Measurements from ENCODE around the gene PPP1R14B.

The PPP1R14B gene

DNA sequence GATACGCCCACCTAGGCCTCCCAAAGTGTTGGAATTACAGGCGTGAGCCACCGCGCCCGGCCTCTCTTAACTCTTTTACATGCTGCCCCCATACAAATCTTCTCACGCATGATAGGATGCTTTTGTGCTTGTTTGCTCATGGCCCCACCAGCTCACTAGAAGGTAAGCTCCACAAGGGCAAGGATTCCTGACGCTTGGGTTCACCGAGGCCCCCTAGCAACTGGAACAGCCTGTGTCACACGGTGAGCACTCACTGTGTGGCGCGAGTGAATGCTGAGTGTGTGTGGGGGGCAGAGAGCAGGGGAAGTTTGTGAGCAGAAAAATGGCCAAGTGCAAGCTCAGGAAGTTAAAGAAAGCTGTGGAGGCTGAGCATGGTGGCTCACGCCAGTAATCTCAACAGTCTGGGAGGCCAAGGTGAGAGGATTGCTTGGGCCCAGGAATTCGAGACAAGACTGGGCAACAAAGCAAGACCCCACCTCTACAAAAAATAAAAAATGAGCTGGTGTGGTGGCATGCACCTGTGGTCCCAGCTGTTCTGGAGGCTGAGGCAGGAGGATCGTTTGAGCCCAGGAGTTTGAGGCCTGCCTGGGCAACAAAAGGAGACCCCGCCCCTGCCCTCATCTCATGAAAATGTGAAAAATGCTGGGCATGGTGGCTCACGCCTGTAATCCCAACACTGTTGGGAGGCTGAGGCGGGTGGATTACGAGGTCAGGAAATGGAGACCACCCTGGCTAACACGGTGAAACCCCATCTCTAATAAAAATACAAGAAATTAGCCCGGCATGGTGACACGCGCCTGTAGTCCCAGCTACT lies 35.4 kb upstream of the PPP1R14B start:
- DNase-seq, result no peak

DNA sequence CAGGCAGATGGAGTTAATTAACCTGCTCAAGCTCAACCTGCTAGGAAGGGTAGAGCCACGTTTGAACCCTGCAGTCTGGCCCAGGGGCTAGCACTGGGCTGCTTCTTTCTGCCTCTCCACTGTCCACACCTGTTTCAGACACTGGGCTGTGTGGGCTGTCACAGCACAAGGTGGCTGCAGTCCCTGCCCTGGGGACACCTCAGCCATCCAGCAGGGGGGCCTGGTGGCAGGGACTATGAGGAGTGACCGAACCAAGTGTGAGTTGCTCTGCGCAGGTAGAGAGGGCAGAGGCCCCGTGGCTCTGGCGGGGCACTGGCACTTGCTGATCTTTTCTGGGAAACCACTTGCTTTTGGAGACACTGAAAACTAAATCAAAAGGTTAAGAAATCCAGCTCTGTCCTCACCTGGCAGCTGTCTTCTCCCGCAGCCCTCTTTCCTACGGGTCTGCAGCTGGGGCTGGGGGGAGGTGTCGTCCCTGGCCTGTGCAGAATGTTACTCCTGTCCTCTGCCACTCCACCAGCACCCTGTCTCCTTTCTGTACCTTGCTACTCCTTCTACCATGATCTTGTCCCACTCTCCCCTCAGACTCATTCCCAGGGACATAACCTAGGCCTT lies 31.9 kb upstream of the PPP1R14B start:
- DNase-seq, result no peak

DNA sequence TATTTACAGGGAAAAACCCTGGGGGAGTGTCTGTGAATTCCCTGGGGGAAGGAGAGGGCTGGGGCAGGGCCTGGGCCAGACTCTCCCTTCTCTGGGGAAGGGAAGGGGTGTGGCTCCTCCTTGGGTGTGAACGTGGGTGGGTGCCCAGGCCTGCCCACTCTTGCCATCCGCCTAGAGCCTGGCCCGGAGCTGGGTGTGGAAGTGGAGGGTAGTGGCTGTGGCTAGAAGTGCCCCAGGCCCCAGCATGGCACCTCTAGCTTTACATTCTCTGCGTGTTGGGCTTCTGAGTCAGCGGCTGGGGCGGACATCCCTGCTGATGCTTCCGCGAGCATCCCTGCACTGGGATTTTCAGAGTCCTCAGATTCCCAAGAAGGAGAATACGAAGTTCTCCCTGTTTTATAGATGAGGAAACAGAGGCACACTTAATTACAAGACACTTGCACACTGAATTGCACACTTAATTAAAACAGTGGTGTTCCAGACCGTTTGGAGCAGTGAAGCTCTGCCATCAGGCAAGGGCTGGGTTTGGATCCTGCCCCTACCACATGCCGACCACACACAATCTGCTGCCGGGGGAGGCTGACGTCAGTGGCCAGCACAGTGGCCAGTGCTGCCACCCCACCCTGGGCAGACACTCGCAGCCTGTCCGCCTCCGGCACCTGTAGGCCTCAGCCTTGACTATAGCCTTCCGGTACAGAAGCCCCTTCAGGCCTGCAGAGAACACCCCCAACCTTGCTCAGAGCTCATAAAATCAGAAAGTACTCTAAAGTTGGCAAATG lies 30.1 kb upstream of the PPP1R14B start:
- DNase-seq, result peak; percentile 72

DNA sequence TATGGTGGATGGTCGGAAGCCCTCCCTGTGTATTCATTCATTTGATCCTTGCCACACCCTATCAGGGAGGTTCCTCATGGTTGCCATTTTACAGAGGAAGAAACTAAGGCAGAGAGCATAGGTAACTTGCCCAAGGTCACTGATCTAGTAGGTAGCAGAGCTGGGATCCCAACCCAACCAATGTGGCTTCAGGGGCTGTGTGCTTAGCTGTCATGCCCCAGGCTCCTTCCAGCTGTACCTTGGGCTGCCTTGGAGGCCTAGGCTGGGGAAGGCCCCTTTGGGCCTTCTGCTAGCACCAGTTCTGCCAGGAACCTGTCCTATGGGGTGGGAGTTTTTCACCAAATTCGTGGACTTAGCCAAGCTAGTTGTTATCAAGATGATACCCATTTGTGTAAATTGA lies 29.1 kb upstream of the PPP1R14B start:
- DNase-seq, result no peak

DNA sequence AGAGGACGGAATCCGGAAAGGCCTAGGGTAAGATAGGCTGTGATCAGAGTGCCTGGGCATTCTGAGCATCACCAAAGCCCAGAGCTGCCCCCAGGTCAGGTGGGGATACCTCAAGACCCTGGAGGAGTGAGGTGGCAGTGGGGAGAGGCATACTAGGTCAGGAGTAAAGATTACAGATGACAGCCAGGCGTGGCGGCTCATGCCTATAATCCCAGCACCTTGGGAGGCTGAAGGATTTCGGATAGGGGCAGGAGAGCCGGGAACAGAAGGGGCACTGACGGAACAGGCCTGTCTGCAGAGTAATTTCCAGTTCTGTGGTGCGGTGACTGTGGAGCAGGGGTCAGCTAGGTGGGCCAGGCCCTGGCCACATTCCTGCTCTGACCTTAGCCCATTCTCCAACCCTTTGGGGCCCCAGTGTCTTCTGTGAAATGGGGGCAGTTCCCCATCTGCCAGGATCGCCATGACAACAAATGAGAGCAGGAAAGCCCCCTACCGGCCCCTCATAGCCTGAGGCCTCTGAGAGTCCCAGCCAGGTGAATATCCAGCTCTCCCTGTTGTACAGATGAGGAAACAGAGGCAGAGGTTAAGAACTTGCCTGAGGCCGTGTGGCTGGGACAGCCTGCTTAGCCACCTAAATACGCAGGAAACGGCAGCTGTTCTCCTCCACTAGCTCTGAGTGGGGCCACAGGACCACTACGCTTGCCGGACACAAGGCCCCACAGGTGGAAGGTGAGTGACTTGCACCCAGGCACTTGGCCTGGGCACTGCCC lies 28.5 kb upstream of the PPP1R14B start:
- DNase-seq, result no peak

DNA sequence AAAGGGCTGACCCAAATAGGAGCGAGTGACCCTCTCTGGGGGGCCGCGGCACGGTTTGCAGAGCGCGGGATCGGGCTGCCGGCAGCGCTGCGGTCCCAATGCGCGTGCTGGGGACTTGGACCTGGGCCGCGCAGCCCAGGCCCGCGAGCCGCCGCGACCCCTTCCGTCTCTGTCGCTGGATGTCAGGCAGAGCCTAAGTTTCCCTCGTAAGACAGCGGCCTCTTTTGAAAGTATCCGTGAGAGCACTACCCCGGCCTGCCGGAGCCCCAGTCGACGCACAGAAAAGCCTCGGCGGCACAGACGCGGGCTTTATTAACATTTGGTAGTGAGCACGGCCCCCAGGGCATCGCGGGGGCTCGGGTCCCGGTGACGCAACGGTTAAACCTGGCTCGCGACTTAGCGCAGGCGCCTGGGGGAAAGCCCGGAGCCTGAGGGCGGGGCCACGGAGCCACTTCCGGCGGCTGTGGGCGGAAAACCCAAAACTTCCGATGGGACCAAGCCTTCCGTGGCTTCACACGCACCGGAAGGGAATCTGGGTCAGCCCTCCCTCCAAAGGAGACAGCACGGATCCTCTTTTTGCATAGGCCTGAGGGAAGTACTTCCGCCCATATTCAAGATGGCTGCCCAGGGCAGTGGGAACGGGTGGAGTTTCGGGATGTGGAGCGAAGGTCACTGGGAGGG lies 22.9 kb upstream of the PPP1R14B start:
- DNase-seq, result peak; percentile 99

DNA sequence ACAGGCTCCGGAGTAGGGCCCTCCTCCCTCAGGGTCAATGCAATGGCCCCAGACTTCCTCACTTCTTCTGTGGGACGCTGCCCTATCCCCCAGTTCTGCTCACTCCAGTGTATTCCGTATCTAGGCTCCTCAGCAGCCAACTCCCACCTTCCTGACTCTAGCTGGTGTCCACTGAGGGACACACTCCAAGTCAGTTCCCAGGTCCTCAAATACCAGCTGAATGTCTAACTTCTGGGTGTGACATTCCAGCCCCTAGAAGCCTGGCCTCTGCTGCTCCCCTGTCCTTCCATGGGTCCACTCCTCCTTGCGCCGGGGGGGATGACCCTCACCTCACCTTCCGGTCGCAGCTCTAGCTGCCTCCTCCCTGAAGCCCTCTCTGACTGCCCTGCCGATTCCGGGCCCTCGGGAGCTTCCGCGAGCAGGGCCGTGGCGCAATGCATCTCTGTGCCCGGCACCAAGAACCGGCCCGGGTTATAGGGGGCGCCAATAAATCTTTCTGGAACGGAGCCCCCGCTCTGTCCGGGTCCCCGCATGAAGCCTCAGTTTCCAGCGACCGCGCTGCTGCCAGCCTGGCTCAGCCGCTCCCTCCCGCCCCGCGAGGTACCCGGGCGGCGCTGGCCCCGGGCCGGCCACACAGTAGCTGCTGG lies 22.3 kb upstream of the PPP1R14B start:
- peak; percentile 67 for DNase-seq

DNA sequence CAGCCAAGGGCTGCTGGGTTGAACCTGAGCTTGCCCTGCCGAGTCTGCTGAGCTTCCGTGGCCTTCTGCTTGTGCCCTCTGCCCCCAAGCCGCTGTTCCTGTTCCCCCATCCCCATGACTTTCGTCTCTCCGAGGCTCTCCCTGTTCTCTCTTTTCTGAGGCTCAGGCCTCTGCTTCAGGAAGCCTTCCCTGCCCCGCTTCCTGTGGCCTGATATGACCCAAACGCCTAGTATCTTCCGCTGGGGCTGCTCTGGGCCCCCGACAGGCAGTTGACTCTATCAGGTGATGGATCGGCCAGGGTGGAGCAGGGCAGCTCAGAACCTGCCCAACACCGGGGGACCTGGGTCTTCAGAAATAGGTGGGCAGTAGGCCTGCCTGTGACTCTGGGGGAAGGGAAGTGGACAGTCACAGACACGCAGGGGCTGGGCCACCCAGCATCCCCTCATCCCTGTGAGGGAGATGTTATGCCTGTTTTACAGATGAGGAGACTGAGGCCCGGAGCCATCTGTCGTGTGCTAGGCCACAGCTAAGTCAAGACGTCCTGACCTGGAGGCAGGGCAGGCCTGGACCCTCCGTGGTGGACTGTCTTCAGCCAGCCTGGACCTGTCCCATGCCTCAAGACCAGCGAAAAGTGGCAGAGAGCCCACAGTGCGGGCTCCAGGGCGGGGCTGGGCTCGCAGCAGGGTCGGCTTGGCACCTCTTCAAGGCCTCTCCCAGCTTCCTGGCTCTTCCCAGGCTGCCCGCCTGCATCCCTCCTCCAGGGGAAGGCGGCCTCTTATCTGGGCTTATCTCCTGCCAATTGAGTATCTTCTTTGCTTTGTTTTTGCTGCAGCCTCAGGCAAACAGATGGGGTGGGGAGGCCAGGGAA lies 21.5 kb upstream of the PPP1R14B start:
- peak; percentile 71 for DNase-seq

DNA sequence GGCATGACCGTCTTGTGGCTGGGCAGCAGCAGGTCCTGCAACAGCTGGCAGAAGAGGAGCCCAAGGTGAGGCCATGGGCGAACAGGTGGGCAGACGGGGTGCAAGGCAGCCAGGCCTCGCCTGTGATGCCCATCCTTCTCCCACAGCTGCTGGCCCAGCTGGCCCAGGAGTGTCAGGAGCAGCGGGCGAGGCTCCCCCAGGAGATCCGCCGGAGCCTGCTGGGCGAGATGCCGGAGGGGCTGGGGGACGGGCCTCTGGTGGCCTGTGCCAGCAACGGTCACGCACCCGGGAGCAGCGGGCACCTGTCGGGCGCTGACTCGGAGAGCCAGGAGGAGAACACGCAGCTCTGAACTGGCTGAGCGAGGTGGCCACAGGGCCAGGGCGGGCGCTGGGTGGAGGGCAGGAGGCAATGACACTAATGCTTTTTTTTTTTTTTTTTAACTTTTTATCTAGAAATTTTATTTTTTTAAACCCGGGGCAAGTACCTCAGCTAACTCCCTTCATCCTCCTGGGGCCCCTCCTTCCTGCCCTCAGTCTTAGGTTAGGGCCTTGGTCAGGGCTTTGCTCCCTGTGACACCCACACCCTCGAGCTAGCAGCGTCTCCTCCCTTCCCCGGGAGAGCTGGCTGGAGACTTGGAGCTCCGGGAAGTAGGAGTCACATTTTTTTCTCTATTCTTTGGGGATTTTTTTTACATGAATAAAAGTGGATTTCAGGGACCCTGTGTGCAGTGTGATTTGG lies 20.6 kb upstream of the PPP1R14B start:
- no peak for DNase-seq

DNA sequence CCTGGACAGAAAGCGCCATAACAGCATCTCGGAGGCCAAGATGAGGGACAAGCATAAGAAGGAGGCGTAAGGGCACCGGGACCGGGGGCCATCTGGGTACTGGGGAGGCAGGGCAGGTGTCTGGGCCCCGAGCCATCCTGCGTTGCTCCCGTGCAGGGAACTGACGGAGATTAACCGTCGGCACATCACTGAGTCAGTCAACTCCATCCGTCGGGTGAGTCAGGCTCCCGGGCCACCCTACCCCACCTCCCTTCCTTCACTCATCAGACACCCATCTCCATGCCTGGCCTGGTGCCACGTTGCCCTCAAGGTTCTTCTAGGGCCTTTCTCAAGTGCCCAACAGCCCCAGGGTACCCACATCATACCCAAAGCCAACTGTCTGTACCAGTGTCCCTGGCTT lies 19.6 kb upstream of the PPP1R14B start:
- DNase-seq, result no peak

DNA sequence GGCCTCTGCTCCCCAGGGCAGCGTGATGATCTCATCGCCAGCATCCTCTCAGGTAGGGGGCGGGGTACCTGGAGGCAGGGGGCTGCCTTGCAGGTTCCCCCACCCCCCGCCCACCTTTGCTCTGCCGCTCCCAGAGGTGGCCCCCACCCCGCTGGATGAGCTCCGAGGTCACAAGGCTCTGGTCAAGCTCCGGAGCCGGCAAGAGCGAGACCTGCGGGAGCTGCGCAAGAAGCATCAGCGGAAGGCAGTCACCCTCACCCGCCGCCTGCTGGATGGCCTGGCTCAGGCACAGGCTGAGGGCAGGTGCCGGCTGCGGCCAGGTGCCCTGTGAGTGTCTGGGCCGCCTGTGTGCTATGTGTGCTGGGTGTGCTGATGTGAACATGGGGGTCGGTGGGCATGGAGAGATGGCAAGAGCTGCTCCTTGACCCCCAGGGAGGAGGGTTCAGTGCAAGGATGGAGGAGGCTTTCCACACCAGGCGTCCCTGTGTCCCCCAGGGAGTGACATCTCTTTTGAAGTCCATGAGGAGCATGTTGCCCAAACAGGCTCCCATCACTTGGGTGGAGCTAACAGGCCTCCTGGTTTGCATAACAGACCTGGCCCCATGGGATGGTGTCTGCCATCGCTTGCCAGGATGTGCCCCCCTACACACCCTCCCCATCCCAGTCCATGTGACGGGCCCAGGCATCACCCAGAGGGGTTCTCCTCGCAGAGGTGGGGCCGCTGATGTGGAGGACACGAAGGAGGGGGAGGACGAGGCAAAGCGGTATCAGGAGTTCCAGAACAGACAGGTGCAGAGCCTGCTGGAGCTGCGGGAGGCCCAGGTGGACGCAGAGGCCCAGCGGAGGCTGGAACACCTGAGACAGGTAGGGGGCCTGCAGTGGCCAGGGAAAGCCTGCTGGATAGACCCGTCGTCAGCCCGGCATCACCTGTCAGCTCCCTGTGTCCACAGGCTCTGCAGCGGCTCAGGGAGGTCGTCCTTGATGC lies 18.7 kb upstream of the PPP1R14B start:
- DNase-seq, result no peak

DNA sequence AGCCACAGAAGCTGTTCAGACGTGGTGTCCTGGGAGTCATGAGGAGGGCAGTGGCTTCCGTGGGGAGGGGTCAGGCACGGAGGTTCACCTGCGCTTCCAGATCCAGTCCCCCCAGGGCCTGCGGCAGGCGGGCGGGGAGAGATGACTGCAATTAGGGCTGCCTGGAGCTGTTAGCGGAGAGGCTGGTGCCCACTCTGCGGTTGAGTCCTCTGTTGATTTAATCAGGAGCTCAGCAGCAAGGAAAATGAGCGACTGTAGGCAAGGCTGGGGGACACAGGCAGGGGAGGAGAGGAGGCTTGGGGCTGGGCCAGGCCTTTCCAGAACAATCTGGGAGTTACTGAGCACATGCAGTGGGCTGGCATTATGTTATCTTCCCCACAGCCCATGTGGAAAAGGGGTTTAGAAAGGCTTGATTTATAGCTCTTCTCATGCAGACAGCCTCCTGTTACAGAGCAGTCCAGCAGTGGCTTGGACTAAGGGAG lies 17.7 kb upstream of the PPP1R14B start:
- no peak for DNase-seq

DNA sequence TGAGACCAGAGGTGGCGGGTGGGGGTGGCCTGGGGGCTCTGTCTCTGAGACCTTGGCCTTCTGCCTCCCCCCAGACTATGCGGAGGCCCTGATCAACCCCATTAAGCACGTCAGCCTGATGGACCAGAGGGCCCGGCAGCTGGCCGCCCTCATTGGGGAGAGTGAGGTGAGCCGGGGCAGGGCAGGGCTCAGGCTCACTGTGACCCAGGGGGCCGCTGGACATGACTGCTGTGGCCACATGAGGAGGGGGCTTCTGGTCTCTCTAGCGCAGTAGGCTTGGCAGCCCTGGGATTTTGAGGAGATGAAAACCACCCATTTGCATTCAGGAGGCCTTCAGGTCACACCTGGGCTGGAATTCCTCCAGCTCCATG lies 17.2 kb upstream of the PPP1R14B start:
- DNase-seq, result no peak

DNA sequence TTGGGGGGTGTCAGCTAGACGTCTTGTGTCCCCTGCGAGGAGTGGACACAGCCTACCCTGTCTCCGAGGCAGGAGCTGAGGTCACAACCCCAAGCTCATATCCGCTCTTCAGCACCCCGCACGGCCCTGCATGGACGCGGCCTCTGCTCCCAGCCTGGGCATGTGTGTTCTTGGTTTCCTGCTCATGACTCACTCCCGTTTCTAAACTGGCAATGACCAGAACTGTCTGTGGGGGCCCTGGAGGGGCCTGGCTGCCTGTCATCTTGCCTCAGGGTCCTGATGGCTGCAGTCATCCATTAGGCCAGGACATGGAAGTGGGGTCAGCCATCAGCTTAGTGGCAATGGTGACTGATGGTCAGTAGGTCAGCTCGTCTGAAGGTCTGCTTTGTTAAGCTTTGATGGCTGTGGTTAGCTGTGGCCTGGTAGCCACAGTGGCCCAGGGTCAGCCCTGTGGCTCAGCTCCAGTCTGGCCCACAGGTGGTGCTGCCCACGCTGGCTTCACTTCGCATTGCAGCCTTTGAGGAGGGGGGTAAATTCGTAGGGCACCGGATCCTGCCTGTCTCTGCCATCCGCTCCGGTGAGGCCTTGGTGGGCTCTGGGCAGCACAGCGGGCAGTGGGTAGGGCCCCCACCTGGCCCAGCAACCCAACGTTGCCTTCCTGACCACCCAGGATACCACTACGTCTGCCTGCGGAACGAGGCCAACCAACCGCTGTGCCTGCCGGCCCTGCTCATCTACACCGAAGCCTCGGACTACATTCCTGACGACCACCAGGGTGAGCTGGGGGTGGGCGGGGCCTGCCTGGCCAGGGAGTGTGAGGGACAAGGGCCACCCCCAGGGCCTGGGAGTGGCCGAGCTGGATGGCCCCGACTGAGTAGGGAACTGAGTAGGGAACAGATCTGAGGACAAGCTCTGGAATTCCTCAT lies 16.5 kb upstream of the PPP1R14B start:
- no peak for DNase-seq

DNA sequence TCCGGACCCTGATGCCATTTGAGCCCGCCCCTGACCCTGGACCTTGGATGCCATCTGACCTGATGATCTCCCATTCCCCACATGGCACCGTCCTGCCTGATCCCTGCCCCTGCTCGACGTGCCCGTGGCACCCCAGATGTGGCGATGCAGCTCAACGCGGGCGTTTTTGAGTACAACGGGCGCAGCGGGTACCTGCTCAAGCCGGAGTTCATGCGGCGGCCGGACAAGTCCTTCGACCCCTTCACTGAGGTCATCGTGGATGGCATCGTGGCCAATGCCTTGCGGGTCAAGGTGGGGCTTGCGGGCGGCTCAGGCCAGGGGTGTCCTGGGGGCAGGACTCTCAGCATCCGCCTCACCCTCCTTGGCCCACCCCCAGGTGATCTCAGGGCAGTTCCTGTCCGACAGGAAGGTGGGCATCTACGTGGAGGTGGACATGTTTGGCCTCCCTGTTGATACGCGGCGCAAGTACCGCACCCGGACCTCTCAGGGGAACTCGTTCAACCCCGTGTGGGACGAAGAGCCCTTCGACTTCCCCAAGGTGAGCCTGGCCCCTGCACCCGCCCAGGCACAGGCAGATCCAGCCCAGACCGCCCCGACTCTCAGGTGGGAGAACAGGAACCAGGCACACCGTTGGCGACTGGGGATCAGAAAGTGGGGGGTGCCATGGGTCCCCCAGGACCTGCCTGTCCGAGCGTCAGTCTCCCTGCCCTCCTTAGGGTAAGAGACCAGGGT lies 15.7 kb upstream of the PPP1R14B start:
- no peak for DNase-seq

DNA sequence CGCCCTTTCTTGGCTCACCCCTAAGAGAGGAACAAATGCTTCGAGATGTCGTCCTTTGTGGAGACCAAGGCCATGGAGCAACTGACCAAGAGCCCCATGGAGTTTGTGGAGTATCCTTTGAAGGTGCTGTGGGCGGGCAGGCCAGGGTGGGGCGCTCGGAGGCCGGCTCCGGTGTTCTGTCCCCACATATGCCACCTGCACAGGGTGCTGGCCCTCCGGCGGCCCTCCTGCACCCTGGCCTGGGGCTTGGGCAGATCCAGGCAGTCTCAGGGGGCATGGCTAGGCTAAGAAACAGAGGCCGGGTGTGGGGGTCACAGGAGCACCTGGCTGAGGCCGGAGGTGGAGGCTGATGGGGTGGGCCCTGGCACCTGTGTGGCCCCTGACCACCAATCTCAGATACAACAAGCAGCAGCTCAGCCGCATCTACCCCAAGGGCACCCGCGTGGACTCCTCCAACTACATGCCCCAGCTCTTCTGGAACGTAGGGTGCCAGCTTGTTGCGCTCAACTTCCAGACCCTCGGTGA lies 14.9 kb upstream of the PPP1R14B start:
- DNase-seq, result no peak

Measured in hematopoietic multipotent progenitor cell treated with erythropoietin and hydrocortisone succinate and interleukin-3 and kit ligand, for 6 days (in vitro differentiated cells).